ENCODE measurements around the gene ADGRA1.

DNA sequence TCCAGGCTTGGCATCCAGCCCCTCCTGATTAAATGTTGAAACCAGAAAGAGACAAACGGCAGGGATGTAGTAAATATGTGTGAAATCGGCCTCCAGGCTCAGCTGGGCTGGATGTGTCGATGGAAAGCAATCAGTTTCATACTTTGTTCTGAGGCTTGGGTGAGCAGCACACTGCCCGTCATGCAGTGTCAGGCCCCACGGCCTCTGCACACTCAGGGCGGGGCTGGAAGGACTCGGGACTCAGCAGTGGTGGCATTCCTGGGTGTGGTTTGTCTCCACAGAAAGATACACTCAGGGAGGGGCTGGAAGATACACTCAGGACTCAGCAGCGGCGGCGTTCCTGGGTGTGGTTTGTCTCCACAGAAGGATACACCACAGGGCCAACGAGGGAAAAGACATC is 22.0 kb downstream of the ADGRA1 start:
- TF ChIP-seq EZH2 (IDR thresholded peaks at IDR 0.05; ENCODE audit: insufficient read depth, poor library complexity, severe bottlenecking) (no peak), EZH2phosphoT487 (IDR thresholded peaks at IDR 0.05; ENCODE audit: insufficient read depth, low read depth) (no peak)
